ENCODE results near the gene OCA2.

Gene OCA2

DNA sequence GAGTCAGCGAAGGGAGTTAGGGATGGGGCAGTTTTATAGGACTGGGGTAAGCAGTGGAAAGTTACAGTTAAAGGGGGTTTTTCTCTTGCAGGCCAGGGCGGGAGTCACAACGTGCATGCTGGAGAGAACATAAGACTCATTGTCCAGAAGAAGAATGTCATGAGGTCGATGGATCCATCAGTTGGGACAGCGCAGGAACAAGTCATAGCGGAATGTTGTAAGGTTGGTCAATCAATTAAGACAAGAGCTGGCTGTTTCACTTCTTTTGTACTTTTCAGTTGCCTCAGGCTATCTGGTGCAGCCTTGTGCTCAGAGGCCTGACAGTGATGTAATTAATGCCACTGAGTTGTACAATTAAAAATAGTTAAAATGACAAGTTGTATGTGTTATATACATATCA is 165.6 kb downstream of the OCA2 start:
- no peak for DNase-seq

DNA sequence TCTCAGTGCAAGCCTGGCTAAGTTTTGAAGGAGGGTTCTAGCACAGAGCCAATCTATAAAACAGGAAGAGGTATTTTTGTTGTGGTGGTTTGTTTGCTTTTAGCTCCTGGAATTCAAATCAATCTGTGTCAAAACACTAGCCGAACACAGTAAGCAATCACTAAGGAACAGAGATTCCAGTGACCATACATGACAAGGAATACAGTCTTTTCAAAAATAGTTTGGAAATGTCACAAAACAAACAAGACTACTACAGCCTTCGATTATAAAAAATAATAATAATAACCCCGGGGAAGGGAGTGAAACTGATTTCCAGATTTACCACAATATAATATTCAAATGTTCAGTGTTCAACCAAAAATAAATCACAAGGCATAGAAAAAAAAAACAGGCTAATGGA is 166.5 kb downstream of the OCA2 start:
- Histone ChIP-seq H3K36me3 (replicated peaks) (no peaks in the 10 kb centered on the region), H3K27ac (no peak overlapping the region), H3K27me3 (replicated peaks) (no peaks in the 10 kb centered on the region), H3K4me3 (ENCODE audit: low read depth, low read length) (no peak overlapping the region)
- TF ChIP-seq CTCF (IDR thresholded peaks at IDR 0.05; ENCODE audit: low read depth, low read length, missing control alignments) = no peak
- DNase-seq = no peak
- in situ Hi-C loops (cut with HindIII; ENCODE audit: low pct_ligation_motif_present, low sequenced_read_pairs) = no loop called here

More for the DNA sequence above, 165.6 kb downstream of the OCA2 start:
- no peak for TF ChIP-seq CTCF (IDR thresholded peaks at IDR 0.05; ENCODE audit: low read depth, low read length, missing control alignments)
- no peak overlapping the region for H3K27ac ChIP-seq
- H3K36me3 ChIP-seq (replicated peaks) = no peaks in the 10 kb centered on the region
- in situ Hi-C loops (cut with HindIII; ENCODE audit: low pct_ligation_motif_present, low sequenced_read_pairs) = no loop called here
- H3K4me3 ChIP-seq (ENCODE audit: low read depth, low read length) = no peak overlapping the region
- H3K27me3 ChIP-seq (replicated peaks) = no peaks in the 10 kb centered on the region

- DNase-seq = no peak
- Histone ChIP-seq H3K36me3 (replicated peaks) (no peaks in the 10 kb centered on the region), H3K4me3 (ENCODE audit: low read depth, low read length) (no peak overlapping the region), H3K27me3 (replicated peaks) (no peaks in the 10 kb centered on the region), H3K27ac (no peak overlapping the region)
- no peak for TF ChIP-seq CTCF (IDR thresholded peaks at IDR 0.05; ENCODE audit: low read depth, low read length, missing control alignments)
- in situ Hi-C loops (cut with HindIII; ENCODE audit: low pct_ligation_motif_present, low sequenced_read_pairs) = no loop called here
These were observed 170.7 kb downstream of the OCA2 start for GRCh38 chr15:27928386-27928785.

DNA sequence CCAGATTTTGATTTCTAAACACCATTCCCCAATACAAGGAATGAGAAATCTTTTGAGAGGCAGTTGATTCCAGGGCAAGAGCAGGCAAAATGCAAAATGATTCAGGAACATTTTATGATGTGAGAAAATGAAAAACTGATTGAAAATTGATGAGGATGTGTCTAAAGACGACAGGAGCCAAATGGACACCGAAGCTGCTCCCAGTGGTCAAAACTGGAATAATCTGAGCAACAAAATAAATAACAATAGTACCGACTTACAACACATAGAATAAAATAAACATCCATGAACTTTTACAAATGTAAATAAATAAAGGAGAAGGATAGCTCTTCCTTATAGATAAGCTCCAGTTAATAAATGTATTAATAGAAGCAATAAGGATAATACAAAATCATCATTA is 186.8 kb downstream of the OCA2 start:
- DNase-seq = no peak
- peak; percentile 16 for TF ChIP-seq CTCF (IDR thresholded peaks at IDR 0.05; ENCODE audit: low read depth, low read length, missing control alignments)
- Histone ChIP-seq H3K27ac (no peak overlapping the region), H3K4me3 (ENCODE audit: low read depth, low read length) (no peak overlapping the region), H3K27me3 (replicated peaks) (no peaks in the 10 kb centered on the region), H3K36me3 (replicated peaks) (no peaks in the 10 kb centered on the region)
- in situ Hi-C loops (cut with HindIII; ENCODE audit: low pct_ligation_motif_present, low sequenced_read_pairs) = no loop called here

- no peak overlapping the region for H3K27ac ChIP-seq
- no peak overlapping the region for H3K4me3 ChIP-seq (ENCODE audit: low read depth, low read length)
- DNase-seq = no peak
- no peak for TF ChIP-seq CTCF (IDR thresholded peaks at IDR 0.05; ENCODE audit: low read depth, low read length, missing control alignments)
- H3K27me3 ChIP-seq (replicated peaks) = no peaks in the 10 kb centered on the region
- H3K36me3 ChIP-seq (replicated peaks) = no peaks in the 10 kb centered on the region
- in situ Hi-C loops (cut with HindIII; ENCODE audit: low pct_ligation_motif_present, low sequenced_read_pairs) = no loop called here
These were observed 192.3 kb downstream of the OCA2 start for GRCh38 chr15:27906802-27907201.

- no peaks in the 10 kb centered on the region for H3K27me3 ChIP-seq (replicated peaks)
- no peak for DNase-seq
- TF ChIP-seq CTCF (IDR thresholded peaks at IDR 0.05; ENCODE audit: low read depth, low read length, missing control alignments) = no peak
- no peaks in the 10 kb centered on the region for H3K36me3 ChIP-seq (replicated peaks)
- H3K4me3 ChIP-seq (ENCODE audit: low read depth, low read length) = no peak overlapping the region
- in situ Hi-C loops (cut with HindIII; ENCODE audit: low pct_ligation_motif_present, low sequenced_read_pairs) = no loop called here
- H3K27ac ChIP-seq = no peak overlapping the region
These were observed 195.7 kb downstream of the OCA2 start for GRCh38 chr15:27903405-27903804.
